ENCODE results near the gene CAMK2G. TPM values are rescaled to one million over a fixed set of nuclear protein-coding genes. Genes with fewer than 3 reads are reported as not detected.

Gene CAMK2G
- 14.6 to 18.9 TPM (median 17.5 TPM) in 5 replicates for total RNA-seq (2022; extraction: Qiagen RNA extraction; ENCODE audit: low read depth)

DNA sequence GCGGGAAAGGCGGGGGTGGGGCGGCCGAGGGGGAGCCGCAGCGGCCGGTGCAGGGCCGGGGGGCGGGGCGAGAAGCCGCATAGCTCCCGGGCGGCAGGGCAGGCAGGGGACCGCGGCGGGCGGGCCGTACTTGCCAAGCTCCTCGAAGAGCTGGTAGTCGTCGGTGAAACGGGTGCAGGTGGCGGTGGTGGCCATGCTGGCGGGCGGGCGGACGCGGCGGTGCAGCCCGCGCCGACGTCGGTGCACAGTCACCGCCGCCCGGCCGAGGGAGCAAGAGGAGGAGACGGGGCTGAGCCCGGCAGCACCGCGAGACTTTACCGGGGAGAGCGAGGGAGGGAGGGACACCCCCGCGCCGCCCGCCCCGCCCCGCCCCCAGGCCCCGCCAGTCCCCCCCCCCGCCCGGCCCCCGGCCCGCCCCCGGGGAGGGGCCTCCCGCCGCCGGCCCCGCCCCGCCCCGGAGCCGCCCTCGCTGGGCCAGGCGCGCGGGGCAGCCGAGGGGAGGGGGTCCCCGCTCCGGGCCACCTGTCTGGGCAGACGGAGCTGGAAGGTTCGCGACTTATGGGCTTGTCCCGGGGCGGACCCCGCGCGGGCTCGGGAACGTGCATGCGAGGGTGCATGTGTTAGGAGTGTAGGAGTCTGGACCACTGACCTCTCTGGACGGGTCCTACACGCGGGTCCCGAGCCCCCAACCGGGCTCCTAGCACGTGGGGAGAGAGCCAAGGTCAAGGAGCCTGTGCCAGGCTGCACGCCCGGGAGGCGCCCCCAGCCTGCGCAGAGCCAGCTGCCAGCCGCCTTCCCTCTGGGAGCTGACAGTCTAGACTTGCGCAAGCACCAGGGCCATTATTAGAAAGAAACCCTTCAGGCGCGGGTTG lies at the start of gene CAMK2G:
CAMK2G (minus strand) TSS at position 289 of the 872 bp plus-strand sequence; CDS start at position 195, 94 bp downstream.

DNA sequence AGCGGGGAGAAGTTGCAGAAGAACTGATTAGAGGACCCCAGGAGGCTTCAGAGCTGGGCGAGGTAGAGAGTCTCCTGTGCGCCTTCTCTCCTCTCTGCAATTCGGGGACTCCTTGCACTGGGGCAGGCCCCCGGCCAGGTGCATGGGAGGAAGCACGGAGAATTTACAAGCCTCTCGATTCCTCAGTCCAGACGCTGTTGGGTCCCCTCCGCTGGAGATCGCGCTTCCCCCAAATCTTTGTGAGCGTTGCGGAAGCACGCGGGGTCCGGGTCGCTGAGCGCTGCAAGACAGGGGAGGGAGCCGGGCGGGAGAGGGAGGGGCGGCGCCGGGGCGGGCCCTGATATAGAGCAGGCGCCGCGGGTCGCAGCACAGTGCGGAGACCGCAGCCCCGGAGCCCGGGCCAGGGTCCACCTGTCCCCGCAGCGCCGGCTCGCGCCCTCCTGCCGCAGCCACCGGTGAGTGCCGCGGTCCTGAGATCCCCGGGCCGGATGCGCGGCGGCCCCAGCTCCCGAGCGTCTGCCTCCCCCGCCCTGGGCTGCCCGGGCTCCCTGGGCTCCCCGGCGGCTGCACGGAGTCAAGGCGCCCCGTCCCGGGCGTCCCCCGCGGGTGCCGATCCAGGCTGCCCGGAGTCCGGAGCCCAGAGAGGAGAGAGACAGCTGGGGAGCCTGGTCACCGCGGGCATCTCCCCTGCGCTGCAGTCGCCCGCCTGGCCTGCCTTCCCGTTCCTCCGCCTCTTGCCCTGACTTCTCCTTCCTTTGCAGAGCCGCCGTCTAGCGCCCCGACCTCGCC lies 36.6 kb upstream of the CAMK2G start, which contains the start of gene PLAU:
PLAU (plus strand) TSS at position 369 of the 789 bp plus-strand sequence. CDS start 424 bp downstream, outside the sequence.

GRCh38 chr10:73785211-73785720 lies 89.1 kb downstream of the CAMK2G start, which contains the start of gene ZSWIM8:
Gene ZSWIM8 (plus strand): TSS chr10:73785606. CDS start chr10:73785879, 273 bp downstream.

GRCh38 chr10:73781879-73782748 lies 92.2 kb downstream of the CAMK2G start, which contains the start of gene CHCHD1:
Gene CHCHD1 (plus strand): TSS chr10:73782048. CDS start chr10:73782076, 28 bp downstream.

Other genes starting within 250 kb of the CAMK2G start
- gene MYOZ1, start 233.1 kb downstream of the CAMK2G start, total RNA-seq (2022; extraction: Qiagen RNA extraction; ENCODE audit: low read depth), result not detected in 5 replicates
- 0.07 TPM in 1 of 5 replicates, not detected in the others for gene SYNPO2L, start 218.5 kb downstream of the CAMK2G start, total RNA-seq (2022; extraction: Qiagen RNA extraction; ENCODE audit: low read depth)
- gene AGAP5, start 176.4 kb downstream of the CAMK2G start, total RNA-seq (2022; extraction: Qiagen RNA extraction; ENCODE audit: low read depth), result 2.2 to 3.3 TPM (median 2.4 TPM) in 5 replicates
- gene SEC24C, start 130.2 kb downstream of the CAMK2G start, total RNA-seq (2022; extraction: Qiagen RNA extraction; ENCODE audit: low read depth), result 51.4 to 59.2 TPM (median 56.1 TPM) in 5 replicates
- gene CHCHD1, start 92.5 kb downstream of the CAMK2G start, total RNA-seq (2022; extraction: Qiagen RNA extraction; ENCODE audit: low read depth), result 60.7 to 78.7 TPM (median 71.8 TPM) in 5 replicates
- gene ZSWIM8, start 88.9 kb downstream of the CAMK2G start, total RNA-seq (2022; extraction: Qiagen RNA extraction; ENCODE audit: low read depth), result 29.9 to 41.2 TPM (median 39.3 TPM) in 5 replicates
- 11.7 to 18.1 TPM (median 15.7 TPM) in 5 replicates for gene NDST2, start 63.0 kb downstream of the CAMK2G start, total RNA-seq (2022; extraction: Qiagen RNA extraction; ENCODE audit: low read depth)
- 73.7 to 76.9 TPM (median 76.3 TPM) in 5 replicates for gene PLAU, start 36.6 kb upstream of the CAMK2G start, total RNA-seq (2022; extraction: Qiagen RNA extraction; ENCODE audit: low read depth)
- 108 to 155 TPM (median 136 TPM) in 5 replicates for gene VCL, start 123.6 kb upstream of the CAMK2G start, total RNA-seq (2022; extraction: Qiagen RNA extraction; ENCODE audit: low read depth)